Fibroblast of peridontal ligament (primary cell): Measurements from ENCODE around the gene MED14.

Experiments used
- DNase-seq: peaks from one replicate; pipeline ENCODE4 v3.0.0-alpha.2; 2010; ENCODE audit errors: extremely low read depth

Gene MED14

DNA sequence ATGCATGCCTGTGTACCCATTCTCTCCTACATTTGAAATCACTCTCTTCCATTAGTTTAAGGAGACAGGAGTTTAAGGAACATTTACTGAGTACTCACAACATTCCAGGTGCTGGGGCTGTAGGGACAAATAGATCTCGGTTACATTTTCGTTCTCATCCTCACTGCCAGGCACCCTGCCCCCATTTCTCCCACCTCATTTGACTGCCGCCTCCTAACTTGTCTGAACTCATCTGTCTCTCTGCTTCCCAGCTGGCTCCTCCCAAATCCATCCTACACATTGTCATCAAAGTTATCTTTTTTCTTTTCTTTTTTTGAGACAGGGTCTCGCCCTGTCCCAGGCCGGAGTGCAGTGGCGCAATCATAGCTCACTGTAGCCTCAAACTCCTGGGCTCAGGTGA is 131.9 kb downstream of the MED14 start:
- DNase-seq: no peak
